GM06990 (cell line): ENCODE measurements around the gene VWA8.

Source experiments
- DNase-seq: peaks from one replicate; pipeline ENCODE4 v3.0.0-alpha.2; 2011; ENCODE audit not compliant: insufficient read length; ENCODE audit errors: extremely low read depth
- H3K27me3 ChIP-seq: replicated peaks from 2 replicates; pipeline ENCODE4 v1.6.0; 2011; ENCODE audit warnings: low read length; ENCODE audit not compliant: control insufficient read depth, insufficient read depth
- H3K36me3 ChIP-seq: 2 replicates; pipeline ENCODE4 v1.5.1; 2011; ENCODE audit warnings: low read length; ENCODE audit not compliant: control insufficient read depth, insufficient read depth
- H3K4me3 ChIP-seq: replicated peaks from 2 replicates; pipeline ENCODE4 v1.5.1; 2011; ENCODE audit warnings: low read depth, mild to moderate bottlenecking, control low read depth, low read length
- CTCF ChIP-seq: IDR thresholded peaks from 2 replicates; pipeline ENCODE4 v1.5.1; 2011; ENCODE audit warnings: low read length, control low read depth, mild to moderate bottlenecking, inconsistent platforms; ENCODE audit not compliant: insufficient read depth, poor library complexity, severe bottlenecking

VWA8 gene

GRCh38 chr13:42000846-42001245, 39.9 kb upstream of the VWA8 start:
- Histone ChIP-seq H3K4me3 (no peak overlapping the region), H3K36me3 (no peaks in the 10 kb centered on the region), H3K27me3 (no peaks in the 10 kb centered on the region)
- TF ChIP-seq CTCF: no peak
- DNase-seq: no peak

GRCh38 chr13:41997396-41997795, 36.5 kb upstream of the VWA8 start:
- H3K4me3 ChIP-seq: no peak overlapping the region
- no peaks in the 10 kb centered on the region for H3K36me3 ChIP-seq
- no peak for TF ChIP-seq CTCF
- no peak for DNase-seq
- H3K27me3 ChIP-seq: no peaks in the 10 kb centered on the region; the same call in 1 of the 2 replicates

DNA sequence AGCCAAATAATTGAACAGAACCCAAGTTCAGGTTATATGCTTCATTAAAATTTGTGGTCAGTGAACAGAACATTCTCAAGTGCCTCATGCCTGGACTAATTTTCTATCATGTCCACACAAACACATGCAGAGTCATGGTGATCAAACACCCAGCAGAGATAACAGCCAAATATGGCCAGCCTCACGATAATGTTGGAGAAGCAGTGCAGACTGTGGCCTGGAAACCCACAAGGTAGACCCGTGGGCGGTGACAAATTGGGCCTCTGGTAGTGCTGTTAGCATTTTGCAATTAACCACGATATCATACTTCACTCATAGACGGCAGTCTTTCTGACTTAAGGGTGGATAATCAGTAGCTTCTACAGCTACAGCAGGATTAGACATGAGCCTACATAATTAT, 35.0 kb upstream of the VWA8 start:
- H3K27me3 ChIP-seq: no peaks in the 10 kb centered on the region; the same call in 1 of the 2 replicates
- no peaks in the 10 kb centered on the region for H3K36me3 ChIP-seq
- H3K4me3 ChIP-seq: no peak overlapping the region
- DNase-seq: no peak
- no peak for TF ChIP-seq CTCF

DNA sequence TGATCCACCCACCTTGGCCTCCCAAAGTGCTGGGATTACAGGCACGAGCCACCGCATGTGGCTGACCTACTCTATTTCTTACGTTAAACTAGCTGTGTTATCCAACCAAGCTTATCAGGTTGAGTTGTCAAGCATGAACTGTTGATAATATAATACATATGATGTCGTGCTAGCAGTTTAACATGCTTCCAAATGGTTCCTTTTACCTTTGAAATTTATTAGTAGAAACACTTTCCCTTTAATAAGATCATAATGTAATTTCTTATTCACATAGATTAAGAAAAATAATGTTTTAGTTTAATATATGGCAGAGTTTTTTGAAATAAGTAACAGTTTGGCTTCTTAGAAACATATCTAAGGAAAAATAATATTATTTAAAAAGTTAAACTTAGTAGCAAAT, 34.4 kb upstream of the VWA8 start:
- no peak for DNase-seq
- no peaks in the 10 kb centered on the region; the same call in 1 of the 2 replicates for H3K27me3 ChIP-seq
- no peak for TF ChIP-seq CTCF
- H3K36me3 ChIP-seq: no peaks in the 10 kb centered on the region
- no peak overlapping the region for H3K4me3 ChIP-seq

DNA sequence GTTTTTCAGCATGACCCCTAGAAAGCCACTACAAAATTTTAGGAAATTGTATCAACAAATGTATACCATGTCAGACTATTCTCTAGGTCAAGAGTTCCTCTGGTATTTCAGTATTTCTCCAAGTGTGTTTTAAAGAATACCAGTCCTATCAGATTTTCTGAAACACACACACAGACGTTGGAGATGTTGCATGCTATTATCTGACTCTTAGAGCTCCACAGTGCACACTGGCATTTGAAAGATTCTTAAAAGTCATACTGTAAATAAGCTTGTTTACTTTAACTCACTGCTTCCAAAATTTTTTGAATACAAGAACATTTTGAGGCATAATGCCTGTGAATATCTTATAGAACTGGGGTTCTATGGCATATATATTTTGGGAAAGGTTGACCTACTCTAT, 33.8 kb upstream of the VWA8 start:
- no peak overlapping the region for H3K4me3 ChIP-seq
- no peak for TF ChIP-seq CTCF
- no peaks in the 10 kb centered on the region for H3K36me3 ChIP-seq
- H3K27me3 ChIP-seq: no peaks in the 10 kb centered on the region; the same call in 1 of the 2 replicates
- DNase-seq: no peak

DNA sequence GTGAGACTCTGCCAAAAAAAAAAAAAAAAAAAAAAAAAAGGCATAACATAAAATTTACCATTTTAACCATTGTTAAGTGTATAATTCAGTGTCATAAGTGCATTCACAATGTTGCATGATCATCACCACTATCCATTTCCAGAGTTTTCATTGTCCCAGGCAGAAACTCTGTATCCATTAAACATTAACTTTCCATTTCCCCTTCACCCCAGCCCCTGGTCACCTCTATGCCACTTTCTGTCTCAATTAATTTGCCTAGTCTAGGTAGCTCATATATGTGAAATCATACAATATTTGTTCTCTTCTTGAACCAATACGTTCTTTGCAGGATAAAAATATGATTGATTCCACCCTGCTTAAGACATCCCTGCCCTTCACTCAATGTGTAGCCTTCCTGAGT, 31.0 kb upstream of the VWA8 start:
- no peak for TF ChIP-seq CTCF
- no peak for DNase-seq
- Histone ChIP-seq H3K4me3 (no peak overlapping the region), H3K27me3 (no peaks in the 10 kb centered on the region; the same call in 1 of the 2 replicates), H3K36me3 (no peaks in the 10 kb centered on the region)
